Uterus (tissue), 4 donors: ENCODE results near the gene STRIT1. TPM values are rescaled to one million over a fixed set of nuclear protein-coding genes. Genes with fewer than 3 reads are reported as not detected.

Experiments used
- DNase-seq, 2 donors: peaks; one replicate each; pipeline ENCODE4 v3.0.0-alpha.2; 2019 to 2020
- H3K27ac ChIP-seq, 2 donors: fragments of 200-600 bp; sonication (generic); 1 replicate in 1 of 2; 2 replicates in 1 of 2; pipeline ENCODE4 v1.5.1; 2016 to 2018
- H3K27me3 ChIP-seq, 2 donors: fragments of 200-600 bp; sonication (generic); one replicate each; pipeline ENCODE4 v1.5.1; 2018 to 2019; ENCODE audit warnings: control low read depth in 1 of 2
- H3K36me3 ChIP-seq, 2 donors: fragments of 200-600 bp; sonication (generic); one replicate each; pipeline ENCODE4 v1.5.1; 2019; ENCODE audit warnings: control low read depth in 1 of 2
- H3K4me1 ChIP-seq, 2 donors: fragments of 200-600 bp; sonication (generic); one replicate each; pipeline ENCODE4 v1.5.1; 2018 to 2019; ENCODE audit warnings: control low read depth in 1 of 2
- H3K4me3 ChIP-seq, 2 donors: fragments of 200-600 bp; sonication (generic); 1 replicate in 1 of 2; 2 replicates in 1 of 2; pipeline ENCODE4 v1.5.1; 2018 to 2019; ENCODE audit warnings: mild to moderate bottlenecking in 1 of 2
- H3K9me3 ChIP-seq, 2 donors: fragments of 200-600 bp; sonication (generic); one replicate each; pipeline ENCODE4 v1.5.1; 2019; ENCODE audit warnings: control low read depth in 1 of 2
- POLR2A ChIP-seq, 2 donors: fragments of 450-650 bp; IDR thresholded peaks; one replicate each; pipeline ENCODE4 v1.6.1; 2016; ENCODE audit warnings: antibody characterized with exemption in 2 of 2, mild to moderate bottlenecking in 1 of 2, moderate library complexity in 1 of 2
- intact Hi-C: fragments of 100-400 bp; cut with DNase I; formaldehyde crosslinking; loops from one replicate; pipeline ENCODE4 v1.15.1; 2023; ENCODE audit warnings: low total_unique reads
- total RNA-seq, 4 donors: library from RNA; depleted of rRNA in 3 of 4; stranded (reverse); fragments of >200 nt in 3 of 4; gene quantifications; one replicate each; pipeline versions ENCODE4 v1.1.0 to v1.2.4, GENCODE V29; 2014 to 2023
- TF ChIP-seq, protein P1 (sequence below), 4 experiments: fragments of 200-600 bp in 2 of 4; fragments of 450-650 bp in 2 of 4; sonication (generic) in 2 of 4; IDR thresholded peaks; one replicate each; pipeline ENCODE4 v1.5.1; 2016 to 2019; ENCODE audit warnings: antibody characterized with exemption in 4 of 4, mild to moderate bottlenecking in 2 of 4, moderate library complexity in 1 of 4
- donor health status: DM: yes; HTN: yes; CAD: no.

Gene STRIT1
- total RNA-seq, 4 donors from 2014 or later: not detected

DNA sequence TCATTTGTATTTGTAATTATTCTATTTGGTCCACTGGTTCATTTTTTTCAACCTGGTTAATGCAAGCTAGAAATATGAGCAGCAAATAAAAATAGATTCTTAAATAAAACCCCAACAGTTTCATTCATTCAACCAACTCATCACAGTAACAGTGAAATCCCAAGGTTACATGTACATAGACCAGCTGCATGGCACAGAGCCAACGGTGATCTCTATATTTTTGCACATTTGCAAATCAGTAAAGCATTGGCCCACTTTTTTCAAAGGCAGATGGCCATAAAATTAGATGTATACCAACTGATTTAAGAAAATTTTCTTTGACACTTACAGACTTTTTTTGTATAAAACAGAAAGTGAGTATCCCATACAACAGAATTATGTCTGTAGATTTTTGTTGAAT is 49.3 kb downstream of the STRIT1 start:
- no peak overlapping the region for H3K4me3 ChIP-seq
- TF ChIP-seq POLR2A (IDR thresholded peaks at IDR 0.05): no peak
- TF ChIP-seq, protein P1, sequence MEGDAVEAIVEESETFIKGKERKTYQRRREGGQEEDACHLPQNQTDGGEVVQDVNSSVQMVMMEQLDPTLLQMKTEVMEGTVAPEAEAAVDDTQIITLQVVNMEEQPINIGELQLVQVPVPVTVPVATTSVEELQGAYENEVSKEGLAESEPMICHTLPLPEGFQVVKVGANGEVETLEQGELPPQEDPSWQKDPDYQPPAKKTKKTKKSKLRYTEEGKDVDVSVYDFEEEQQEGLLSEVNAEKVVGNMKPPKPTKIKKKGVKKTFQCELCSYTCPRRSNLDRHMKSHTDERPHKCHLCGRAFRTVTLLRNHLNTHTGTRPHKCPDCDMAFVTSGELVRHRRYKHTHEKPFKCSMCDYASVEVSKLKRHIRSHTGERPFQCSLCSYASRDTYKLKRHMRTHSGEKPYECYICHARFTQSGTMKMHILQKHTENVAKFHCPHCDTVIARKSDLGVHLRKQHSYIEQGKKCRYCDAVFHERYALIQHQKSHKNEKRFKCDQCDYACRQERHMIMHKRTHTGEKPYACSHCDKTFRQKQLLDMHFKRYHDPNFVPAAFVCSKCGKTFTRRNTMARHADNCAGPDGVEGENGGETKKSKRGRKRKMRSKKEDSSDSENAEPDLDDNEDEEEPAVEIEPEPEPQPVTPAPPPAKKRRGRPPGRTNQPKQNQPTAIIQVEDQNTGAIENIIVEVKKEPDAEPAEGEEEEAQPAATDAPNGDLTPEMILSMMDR (IDR thresholded peaks at IDR 0.05): no peak
- intact Hi-C loops: no loop called here
- H3K27me3 ChIP-seq: no peaks in the 10 kb centered on the region
- no peak for DNase-seq
- no peaks in the 10 kb centered on the region for H3K36me3 ChIP-seq
- no peak overlapping the region for H3K27ac ChIP-seq
- H3K4me1 ChIP-seq: no peaks in the 10 kb centered on the region
- H3K9me3 ChIP-seq: no peaks in the 10 kb centered on the region

DNA sequence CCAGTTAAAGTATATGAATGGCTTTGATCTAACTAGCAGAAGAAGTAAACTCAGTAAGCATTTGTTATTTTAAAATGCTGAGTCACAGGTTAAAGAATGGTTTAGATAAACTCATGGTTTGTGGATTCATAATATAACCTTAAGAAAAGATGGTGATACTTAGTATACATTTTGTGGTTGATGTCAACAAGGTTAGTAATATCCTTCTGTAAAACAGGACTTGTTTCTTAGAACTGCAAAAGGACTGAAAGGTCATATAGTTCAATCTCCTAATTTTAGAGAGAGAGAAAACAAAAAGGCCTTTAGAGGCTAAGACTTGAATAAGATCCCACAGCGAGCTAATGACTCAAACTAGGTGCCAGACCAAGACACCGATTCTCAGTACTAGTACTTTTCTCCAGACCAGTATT is 50.0 kb downstream of the STRIT1 start:
- Histone ChIP-seq H3K27ac (no peak overlapping the region), H3K4me3 (no peak overlapping the region), H3K36me3 (no peaks in the 10 kb centered on the region), H3K9me3 (no peaks in the 10 kb centered on the region), H3K27me3 (no peaks in the 10 kb centered on the region), H3K4me1 (no peaks in the 10 kb centered on the region)
- no peak for TF ChIP-seq POLR2A (IDR thresholded peaks at IDR 0.05)
- TF ChIP-seq, protein P1 (IDR thresholded peaks at IDR 0.05): no peak
- intact Hi-C loops: no loop called here
- no peak for DNase-seq

DNA sequence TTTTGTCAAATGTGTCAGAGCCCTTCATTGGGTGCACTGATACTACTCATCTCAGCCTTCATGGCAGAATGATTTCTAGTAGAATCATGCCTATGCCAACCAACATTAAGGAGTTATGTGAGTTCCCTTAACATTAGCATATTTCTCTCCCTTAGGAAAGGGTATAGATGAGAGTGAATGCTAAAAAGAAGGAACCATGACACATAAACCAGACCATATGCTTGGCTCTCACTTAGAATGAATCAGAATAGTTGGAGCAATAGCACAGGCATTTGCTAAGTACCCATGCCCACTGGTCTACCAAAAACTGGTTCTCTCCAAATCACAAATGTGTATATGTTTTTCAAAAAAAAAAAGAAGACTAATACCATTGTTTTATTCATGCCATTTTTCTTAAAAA is 51.1 kb downstream of the STRIT1 start:
- H3K9me3 ChIP-seq: no peaks in the 10 kb centered on the region
- H3K27ac ChIP-seq: no peak overlapping the region
- H3K4me1 ChIP-seq: no peaks in the 10 kb centered on the region
- no peak for DNase-seq
- TF ChIP-seq, protein P1 (IDR thresholded peaks at IDR 0.05): no peak
- no peak for TF ChIP-seq POLR2A (IDR thresholded peaks at IDR 0.05)
- no peak overlapping the region for H3K4me3 ChIP-seq
- intact Hi-C loops: no loop called here
- no peaks in the 10 kb centered on the region for H3K36me3 ChIP-seq
- no peaks in the 10 kb centered on the region for H3K27me3 ChIP-seq

DNA sequence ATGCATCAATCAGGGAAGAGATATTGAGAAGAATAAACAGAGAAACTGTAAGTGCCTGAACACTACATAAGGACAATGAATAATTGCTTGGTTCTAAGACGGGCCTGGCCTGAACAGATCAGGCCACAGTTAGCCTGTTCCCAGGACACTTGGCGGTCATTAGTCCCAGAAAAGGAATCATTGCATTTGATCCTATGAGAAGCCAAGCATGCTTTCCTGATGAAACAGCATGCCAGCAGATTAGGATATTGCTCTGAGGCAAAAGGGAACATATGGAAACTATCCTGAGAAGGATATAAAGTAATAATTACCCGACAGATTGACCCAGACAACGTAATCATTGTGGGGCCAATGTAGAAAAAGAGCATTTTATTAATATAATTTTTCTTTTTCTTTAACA is 51.9 kb downstream of the STRIT1 start:
- H3K4me3 ChIP-seq: no peak overlapping the region
- DNase-seq: no peak
- no peaks in the 10 kb centered on the region for H3K4me1 ChIP-seq
- H3K9me3 ChIP-seq: no peaks in the 10 kb centered on the region
- intact Hi-C loops: no loop called here
- H3K27ac ChIP-seq: no peak overlapping the region
- TF ChIP-seq POLR2A (IDR thresholded peaks at IDR 0.05): no peak
- TF ChIP-seq, protein P1 (IDR thresholded peaks at IDR 0.05): no peak
- no peaks in the 10 kb centered on the region for H3K36me3 ChIP-seq
- no peaks in the 10 kb centered on the region for H3K27me3 ChIP-seq

Other genes with a start within 250 kb of the STRIT1 start
- 10 to 100 TPM in 1 of 4 donors, 1 to 10 TPM in 3; 1.5 to 96.1 (median 4.2) TPM for gene MME, start 213.4 kb downstream of the STRIT1 start, total RNA-seq